ENCODE data around the gene LBR.

DNA sequence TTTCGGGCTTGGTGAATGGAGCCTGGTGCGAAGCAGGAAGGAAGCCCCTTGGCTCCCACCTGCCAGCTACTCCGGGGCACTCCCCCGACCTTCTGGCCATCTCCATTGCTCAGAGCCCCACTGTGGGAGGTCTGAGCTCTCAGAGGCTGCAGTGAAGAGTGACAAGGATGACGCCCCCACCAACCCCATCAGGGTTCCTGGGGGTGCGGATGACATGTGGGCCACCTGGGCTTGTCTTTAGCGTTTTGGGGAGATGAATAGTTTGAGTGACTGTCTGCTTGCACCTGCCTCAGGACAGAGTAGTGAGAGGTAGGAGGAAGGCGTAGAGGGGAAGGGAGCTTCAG lies 43.2 kb upstream of the LBR start:
- TF ChIP-seq POLR2AphosphoS5 (IDR thresholded peaks at IDR 0.05; ENCODE audit: insufficient read depth in 1 of 2, low read depth in 1 of 2) (no peak), POLR2A (IDR thresholded peaks at IDR 0.05) (no peak)
- TF ChIP-seq, protein P1, sequence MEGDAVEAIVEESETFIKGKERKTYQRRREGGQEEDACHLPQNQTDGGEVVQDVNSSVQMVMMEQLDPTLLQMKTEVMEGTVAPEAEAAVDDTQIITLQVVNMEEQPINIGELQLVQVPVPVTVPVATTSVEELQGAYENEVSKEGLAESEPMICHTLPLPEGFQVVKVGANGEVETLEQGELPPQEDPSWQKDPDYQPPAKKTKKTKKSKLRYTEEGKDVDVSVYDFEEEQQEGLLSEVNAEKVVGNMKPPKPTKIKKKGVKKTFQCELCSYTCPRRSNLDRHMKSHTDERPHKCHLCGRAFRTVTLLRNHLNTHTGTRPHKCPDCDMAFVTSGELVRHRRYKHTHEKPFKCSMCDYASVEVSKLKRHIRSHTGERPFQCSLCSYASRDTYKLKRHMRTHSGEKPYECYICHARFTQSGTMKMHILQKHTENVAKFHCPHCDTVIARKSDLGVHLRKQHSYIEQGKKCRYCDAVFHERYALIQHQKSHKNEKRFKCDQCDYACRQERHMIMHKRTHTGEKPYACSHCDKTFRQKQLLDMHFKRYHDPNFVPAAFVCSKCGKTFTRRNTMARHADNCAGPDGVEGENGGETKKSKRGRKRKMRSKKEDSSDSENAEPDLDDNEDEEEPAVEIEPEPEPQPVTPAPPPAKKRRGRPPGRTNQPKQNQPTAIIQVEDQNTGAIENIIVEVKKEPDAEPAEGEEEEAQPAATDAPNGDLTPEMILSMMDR (IDR thresholded peaks at IDR 0.05): no peak
